A673 (cell line): ENCODE data around the gene MAML3. TPM values are rescaled to one million over a fixed set of nuclear protein-coding genes. Genes with fewer than 3 reads are reported as not detected.

Source experiments
- BruUV-seq: library from RNA; stranded (reverse); fragments of 400-500 nt; replicated peaks from 2 replicates; lab custom pipeline; 2021; lab: Mats Ljungman, UMichigan
- CTCF ChIA-PET: fragments of 300-600 bp; sonication (Branson Sonifier 250); formaldehyde crosslinking; loops from one replicate; lab custom pipeline; 2022; ENCODE audit warnings: antibody characterized with exemption; lab: Charles Lee
- POLR2A ChIA-PET: fragments of 300-600 bp; sonication (Branson Sonifier 250); formaldehyde crosslinking; loops from one replicate; lab custom pipeline; 2022; ENCODE audit warnings: antibody characterized with exemption; ENCODE audit not compliant: low non-redundant PET; lab: Charles Lee
- DNase-seq: peaks from one replicate; pipeline ENCODE4 v3.0.0-alpha.2; 2015; ENCODE audit warnings: low spot score
- H3K27ac ChIP-seq: fragments of 200-600 bp; sonication (generic); 2 replicates; pipeline ENCODE4 v1.5.1; 2016; ENCODE audit warnings: mixed run types, low read depth, mild to moderate bottlenecking, mixed read lengths, antibody characterized with exemption, low read length; ENCODE audit not compliant: poor library complexity, severe bottlenecking
- H3K27me3 ChIP-seq: fragments of 200-600 bp; sonication (generic); replicated peaks from 2 replicates; pipeline ENCODE4 v1.6.1; 2017; ENCODE audit warnings: mixed run types, low read depth, mild to moderate bottlenecking, mixed read lengths, antibody characterized with exemption, low read length; ENCODE audit not compliant: insufficient read depth, poor library complexity
- H3K36me3 ChIP-seq: fragments of 200-600 bp; sonication (generic); 2 replicates; pipeline ENCODE4 v1.6.1; 2016; ENCODE audit warnings: mixed run types, mild to moderate bottlenecking, mixed read lengths, antibody characterized with exemption, low read length; ENCODE audit not compliant: insufficient read depth, poor library complexity, severe bottlenecking
- H3K4me1 ChIP-seq: fragments of 200-600 bp; sonication (generic); 2 replicates; pipeline ENCODE4 v1.6.1; 2017; ENCODE audit warnings: mixed run types, mild to moderate bottlenecking, mixed read lengths, antibody characterized with exemption, low read length; ENCODE audit not compliant: insufficient read depth, poor library complexity, severe bottlenecking
- H3K4me3 ChIP-seq: fragments of 200-600 bp; sonication (generic); 2 replicates; pipeline ENCODE4 v1.5.1; 2016; ENCODE audit warnings: low read depth, mixed run types, mild to moderate bottlenecking, mixed read lengths, low read length; ENCODE audit not compliant: poor library complexity, severe bottlenecking
- H3K9me3 ChIP-seq: fragments of 200-600 bp; sonication (generic); 2 replicates; pipeline ENCODE4 v1.6.1; 2016; ENCODE audit warnings: mixed run types, low read depth, mild to moderate bottlenecking, mixed read lengths, antibody characterized with exemption, low read length; ENCODE audit not compliant: poor library complexity, severe bottlenecking
- CTCF ChIP-seq: fragments of 300-800, 200-600 bp; sonication (generic); conservative IDR thresholded peaks from 2 replicates; pipeline ENCODE4 v1.5.1; 2017; ENCODE audit warnings: low read depth, mild to moderate bottlenecking, antibody characterized with exemption, low read length, moderate library complexity, mixed read lengths
- EZH2 ChIP-seq: fragments of 200-600 bp; sonication (generic); IDR thresholded peaks from 2 replicates; pipeline ENCODE4 v1.6.1; 2017; ENCODE audit warnings: borderline replicate concordance, low read depth, mild to moderate bottlenecking, mixed read lengths, antibody characterized with exemption, low read length; ENCODE audit not compliant: poor library complexity, severe bottlenecking
- intact Hi-C: fragments of 100-400 bp; cut with micrococcal nuclease; formaldehyde crosslinking; loops from one replicate; pipeline ENCODE4 v1.10.0; 2022; ENCODE audit not compliant: unreplicated experiment
- total RNA-seq: library from RNA; stranded (reverse); gene quantifications from 2 replicates; pipeline ENCODE4 v1.2.3, GENCODE V29; 2021

Gene MAML3
- total RNA-seq, 1 experiment from 2014 or later: 3.7 TPM

- no peaks in the 10 kb centered on the region for H3K36me3 ChIP-seq
- intact Hi-C loops: no loop called here
- POLR2A ChIA-PET: no interaction called here
Observed at GRCh38 chr4:140046016-140046415, 108.0 kb downstream of the MAML3 start.

GRCh38 chr4:140044337-140044902 lies 109.6 kb downstream of the MAML3 start:
- Histone ChIP-seq H3K36me3 (no peaks in the 10 kb centered on the region), H3K4me1 (peaks cover 5% of the 10 kb centered on the region), H3K4me3 (no peak overlapping the region), H3K27me3 (no peaks in the 10 kb centered on the region), H3K9me3 (no peaks in the 10 kb centered on the region), H3K27ac (no peak overlapping the region)
- no peak for DNase-seq
- TF ChIP-seq CTCF: no peak
- TF ChIP-seq EZH2: no peak
- ChIA-PET CTCF (no interaction called here), POLR2A (no interaction called here)
- no TSS peak for BruUV-seq
- intact Hi-C loops: no loop called here

More at GRCh38 chr4:140046016-140046415, 108.0 kb downstream of the MAML3 start:
- no peak for DNase-seq
- no peak overlapping the region for H3K27ac ChIP-seq
- H3K4me3 ChIP-seq: no peak overlapping the region
- TF ChIP-seq CTCF: no peak
- no peak for TF ChIP-seq EZH2
- H3K9me3 ChIP-seq: no peaks in the 10 kb centered on the region
- H3K4me1 ChIP-seq: peaks cover 11% of the 10 kb centered on the region
- CTCF ChIA-PET: no interaction called here
- no peaks in the 10 kb centered on the region for H3K27me3 ChIP-seq
- BruUV-seq: no TSS peak

- no peak overlapping the region for H3K27ac ChIP-seq
- TF ChIP-seq EZH2 (no peak), CTCF (no peak)
- no peak overlapping the region for H3K4me3 ChIP-seq
- H3K4me1 ChIP-seq: no peaks in the 10 kb centered on the region
- DNase-seq: peak; percentile 17
- BruUV-seq: no TSS peak
- ChIA-PET POLR2A (no interaction called here), CTCF (no interaction called here)
- no peaks in the 10 kb centered on the region for H3K27me3 ChIP-seq
- no peaks in the 10 kb centered on the region for H3K9me3 ChIP-seq
- H3K36me3 ChIP-seq: no peaks in the 10 kb centered on the region
- intact Hi-C loops: no loop called here
Observed at GRCh38 chr4:140042634-140043033, 111.3 kb downstream of the MAML3 start.
